ENCODE data around the gene HRH4. TPM values are rescaled to one million over a fixed set of nuclear protein-coding genes. Genes with fewer than 3 reads are reported as not detected.

HRH4 gene
- polyA plus RNA-seq, 1 donor (not counting 4 experiments of a cell fraction or from before 2014, with no cell fraction given): 0.03 TPM

DNA sequence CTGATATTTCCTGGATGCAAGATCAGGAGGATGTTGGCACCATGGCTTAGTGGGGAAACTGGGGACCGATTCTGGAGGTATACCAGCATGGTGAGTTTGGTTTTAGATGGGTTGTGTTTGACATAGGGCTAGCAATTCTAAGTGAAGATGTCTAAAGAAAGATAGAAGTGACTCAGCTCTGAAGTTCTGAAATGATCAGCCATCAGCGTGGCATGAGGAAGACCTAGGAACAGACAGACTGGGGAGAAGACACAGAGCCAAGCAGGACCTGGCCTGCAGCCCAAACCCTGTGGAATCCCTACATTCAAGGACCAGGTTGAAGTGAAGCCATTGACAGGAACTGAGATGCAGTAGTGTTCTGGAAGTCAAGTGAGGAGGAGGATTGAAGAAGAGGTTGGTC lies 39.8 kb downstream of the HRH4 start:
- FAIRE-seq (no peak), DNase-seq (ENCODE audit: low read depth, low spot score) (no peak)
- dilution Hi-C loops (cut with MboI; ENCODE audit: extremely low pct_ligation_motif_present, low sequenced_read_pairs): no loop called here
- Histone ChIP-seq H3K9me3 (ENCODE audit: control insufficient read depth, low read depth, low read length) (no peaks in the 10 kb centered on the region), H3K4me2 (ENCODE audit: control insufficient read depth, extremely low read depth, insufficient read depth, low read depth, low read length) (no peak overlapping the region), H3K4me1 (ENCODE audit: control insufficient read depth, extremely low read depth, insufficient read depth, low read length) (no peaks in the 10 kb centered on the region), H3K27ac (ENCODE audit: control insufficient read depth, insufficient read depth, low read length) (no peak overlapping the region), H3K36me3 (ENCODE audit: control insufficient read depth in 2 of 2, extremely low read depth in 1 of 2, insufficient read depth in 2 of 2, low read length in 2 of 2) (no peaks in the 10 kb centered on the region), H2AFZ (ENCODE audit: control insufficient read depth, low read length) (no peak overlapping the region), H3K9me1 (ENCODE audit: control insufficient read depth, extremely low read depth, insufficient read depth, low read length) (no peaks in the 10 kb centered on the region), H3K27me3 (ENCODE audit: control insufficient read depth, extremely low read depth, insufficient read depth, low read length) (peaks cover 2% of the 10 kb centered on the region), H3K4me3 (ENCODE audit: control insufficient read depth in 2 of 3, extremely low read depth in 1 of 3, insufficient read depth in 2 of 3, low read depth in 1 of 3, low read length in 3 of 3) (no peak overlapping the region), H3K79me2 (ENCODE audit: control insufficient read depth, insufficient read depth, low read length) (no peaks in the 10 kb centered on the region), H3K9ac (ENCODE audit: control insufficient read depth, extremely low read depth, insufficient read depth, low read length) (no peak overlapping the region), H4K20me1 (ENCODE audit: control insufficient read depth, extremely low read depth, insufficient read depth, low read length) (no peaks in the 10 kb centered on the region)
- TF ChIP-seq EZH2 (IDR thresholded peaks at IDR 0.05; ENCODE audit: low read length): no peak
- TF ChIP-seq, protein P1, sequence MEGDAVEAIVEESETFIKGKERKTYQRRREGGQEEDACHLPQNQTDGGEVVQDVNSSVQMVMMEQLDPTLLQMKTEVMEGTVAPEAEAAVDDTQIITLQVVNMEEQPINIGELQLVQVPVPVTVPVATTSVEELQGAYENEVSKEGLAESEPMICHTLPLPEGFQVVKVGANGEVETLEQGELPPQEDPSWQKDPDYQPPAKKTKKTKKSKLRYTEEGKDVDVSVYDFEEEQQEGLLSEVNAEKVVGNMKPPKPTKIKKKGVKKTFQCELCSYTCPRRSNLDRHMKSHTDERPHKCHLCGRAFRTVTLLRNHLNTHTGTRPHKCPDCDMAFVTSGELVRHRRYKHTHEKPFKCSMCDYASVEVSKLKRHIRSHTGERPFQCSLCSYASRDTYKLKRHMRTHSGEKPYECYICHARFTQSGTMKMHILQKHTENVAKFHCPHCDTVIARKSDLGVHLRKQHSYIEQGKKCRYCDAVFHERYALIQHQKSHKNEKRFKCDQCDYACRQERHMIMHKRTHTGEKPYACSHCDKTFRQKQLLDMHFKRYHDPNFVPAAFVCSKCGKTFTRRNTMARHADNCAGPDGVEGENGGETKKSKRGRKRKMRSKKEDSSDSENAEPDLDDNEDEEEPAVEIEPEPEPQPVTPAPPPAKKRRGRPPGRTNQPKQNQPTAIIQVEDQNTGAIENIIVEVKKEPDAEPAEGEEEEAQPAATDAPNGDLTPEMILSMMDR (optimal IDR thresholded peaks at IDR 0.05 in 1 of 3, IDR thresholded peaks at IDR 0.05 in 1 of 3, conservative IDR thresholded peaks at IDR 0.05 in 1 of 3; ENCODE audit: extremely low read depth in 1 of 3, insufficient read depth in 2 of 3, low read length in 3 of 3): no peak

DNA sequence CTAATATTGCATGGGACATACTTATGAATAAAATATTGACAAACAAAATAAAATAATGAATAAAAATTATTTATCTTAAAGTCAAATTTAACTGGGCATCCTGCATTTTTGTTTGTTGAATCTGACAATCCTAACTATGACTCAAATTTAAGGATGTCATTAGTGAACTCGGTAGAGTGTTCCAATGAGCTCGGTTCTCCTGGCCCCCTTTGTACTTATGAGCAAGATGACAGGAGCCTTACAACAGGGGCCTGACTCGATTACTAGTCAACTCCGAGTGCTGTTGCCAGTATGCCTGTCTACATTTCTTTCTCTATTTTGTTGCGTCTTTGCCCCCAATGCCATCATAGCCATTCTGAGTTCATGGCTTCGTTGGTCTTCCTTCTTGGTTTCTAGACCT lies 40.3 kb downstream of the HRH4 start:
- Histone ChIP-seq H3K4me2 (ENCODE audit: control insufficient read depth, extremely low read depth, insufficient read depth, low read depth, low read length) (no peak overlapping the region), H3K9me1 (ENCODE audit: control insufficient read depth, extremely low read depth, insufficient read depth, low read length) (no peaks in the 10 kb centered on the region), H3K4me3 (ENCODE audit: control insufficient read depth in 2 of 3, extremely low read depth in 1 of 3, insufficient read depth in 2 of 3, low read depth in 1 of 3, low read length in 3 of 3) (no peak overlapping the region), H2AFZ (ENCODE audit: control insufficient read depth, low read length) (no peak overlapping the region), H3K27me3 (ENCODE audit: control insufficient read depth, extremely low read depth, insufficient read depth, low read length) (no peaks in the 10 kb centered on the region), H4K20me1 (ENCODE audit: control insufficient read depth, extremely low read depth, insufficient read depth, low read length) (no peaks in the 10 kb centered on the region), H3K4me1 (ENCODE audit: control insufficient read depth, extremely low read depth, insufficient read depth, low read length) (no peaks in the 10 kb centered on the region), H3K9me3 (ENCODE audit: control insufficient read depth, low read depth, low read length) (no peaks in the 10 kb centered on the region), H3K27ac (ENCODE audit: control insufficient read depth, insufficient read depth, low read length) (no peak overlapping the region), H3K79me2 (ENCODE audit: control insufficient read depth, insufficient read depth, low read length) (no peaks in the 10 kb centered on the region), H3K36me3 (ENCODE audit: control insufficient read depth in 2 of 2, extremely low read depth in 1 of 2, insufficient read depth in 2 of 2, low read length in 2 of 2) (no peaks in the 10 kb centered on the region), H3K9ac (ENCODE audit: control insufficient read depth, extremely low read depth, insufficient read depth, low read length) (no peak overlapping the region)
- dilution Hi-C loops (cut with MboI; ENCODE audit: extremely low pct_ligation_motif_present, low sequenced_read_pairs): no loop called here
- FAIRE-seq (no peak), DNase-seq (ENCODE audit: low read depth, low spot score) (no peak)
- TF ChIP-seq, protein P1 (optimal IDR thresholded peaks at IDR 0.05 in 1 of 3, IDR thresholded peaks at IDR 0.05 in 1 of 3, conservative IDR thresholded peaks at IDR 0.05 in 1 of 3; ENCODE audit: extremely low read depth in 1 of 3, insufficient read depth in 2 of 3, low read length in 3 of 3): no peak
- TF ChIP-seq EZH2 (IDR thresholded peaks at IDR 0.05; ENCODE audit: low read length): no peak

Measured in keratinocyte (primary cell).